Daoy (cell line): Measurements from ENCODE around the gene ARHGAP8. TPM values are rescaled to one million over a fixed set of nuclear protein-coding genes. Genes with fewer than 3 reads are reported as not detected.

ENCODE experiments used
- DNase-seq: peaks from one replicate; pipeline ENCODE4 v3.0.0-alpha.2; 2015; ENCODE audit warnings: low read depth
- total RNA-seq: library from RNA; depleted of rRNA; stranded (reverse); fragments of >200 nt; shearing (Covaris generic); gene quantifications from 2 replicates; pipeline ENCODE4 v1.2.3, GENCODE V29; 2014; rRNA removed

Gene ARHGAP8
- total RNA-seq, 1 experiment from 2014 or later: 4.6 TPM

DNA sequence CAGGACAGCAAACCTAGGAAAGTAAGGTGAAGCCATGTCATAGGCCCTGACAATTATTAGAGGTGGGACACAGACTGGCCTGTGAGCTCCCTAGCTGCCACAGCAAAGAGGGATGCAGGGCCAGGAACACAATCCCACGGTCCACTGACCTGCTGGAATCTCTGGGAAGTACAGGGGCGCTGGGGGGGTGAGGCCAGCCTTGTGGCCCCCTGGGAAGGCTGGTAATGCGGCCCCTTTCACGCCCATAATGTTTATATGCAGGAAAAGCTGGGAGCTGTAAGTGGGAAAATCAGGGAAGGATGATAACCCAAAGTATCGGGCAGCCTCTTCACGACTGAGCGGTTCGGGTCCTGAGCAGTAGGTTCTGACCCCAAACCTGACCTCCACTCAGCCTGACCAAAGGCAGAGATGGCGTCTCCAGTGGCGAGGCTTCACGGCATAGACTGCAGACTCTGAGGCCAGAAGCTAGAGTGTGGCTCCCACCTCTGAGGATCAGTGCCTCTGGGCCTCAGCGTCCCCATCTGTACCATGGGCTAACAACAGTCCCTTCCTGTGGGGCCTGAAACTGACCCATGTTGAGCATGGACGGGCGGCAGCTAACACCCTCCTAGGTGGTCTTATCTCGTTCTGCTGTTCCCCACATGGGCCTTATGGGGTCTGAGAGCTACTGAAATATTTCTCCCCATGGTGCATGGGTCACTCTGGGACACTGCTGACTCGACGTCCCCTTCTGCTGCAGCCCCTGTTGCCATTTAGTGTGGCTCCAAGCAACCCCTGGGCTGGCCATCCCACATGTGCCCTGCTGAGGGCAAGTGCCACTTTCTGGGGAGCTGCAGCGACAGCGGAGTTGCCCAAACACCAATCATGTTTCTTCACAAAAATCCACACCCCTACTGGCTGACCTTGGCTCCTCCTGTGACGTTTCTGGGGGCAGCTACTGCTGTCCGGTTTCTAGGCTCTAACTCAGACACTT is 155.7 kb downstream of the ARHGAP8 start:
- no peak for DNase-seq

DNA sequence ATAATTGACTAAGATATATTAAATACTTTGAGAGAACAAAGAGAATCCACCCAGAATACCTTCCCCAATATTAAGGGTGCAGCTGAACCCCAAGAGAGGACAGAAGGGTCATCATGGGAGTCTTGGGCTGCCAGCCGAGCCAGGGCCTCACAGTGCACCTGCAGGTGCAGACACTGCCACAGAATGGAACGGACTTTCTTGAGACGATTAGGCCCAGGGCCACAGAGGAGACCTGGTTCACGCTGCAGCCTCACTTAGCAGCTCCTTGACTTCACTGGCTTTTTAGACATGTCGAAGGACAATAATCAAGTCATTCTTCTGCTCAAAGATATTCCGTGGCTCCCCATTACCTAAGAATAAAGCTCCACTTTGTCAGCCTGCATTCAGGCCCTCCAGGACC is 156.9 kb downstream of the ARHGAP8 start:
- DNase-seq: no peak

Other genes starting within 250 kb of the ARHGAP8 start
- gene PRR5, start 50.4 kb upstream of the ARHGAP8 start, total RNA-seq: 2.1 and 3.0 TPM in 2 replicates